GM18867 (cell line): Measurements from ENCODE around the gene ZNF791.
"Not testable (repeated sequence)": the region's sequence is repeated elsewhere in the genome, so short reads cannot be mapped to it uniquely, and the experiment has no call there.

Experiments used
- ATAC-seq: cut with Tn5 transposase; IDR thresholded peaks from one replicate; pipeline ENCODE4 v1.9.1; 2021; ENCODE audit warnings: mild to moderate bottlenecking, moderate library complexity; ENCODE audit not compliant: unreplicated experiment

ZNF791 gene

GRCh38 chr19:12665671-12666264 lies 55.0 kb downstream of the ZNF791 start:
- ATAC-seq = no peak

DNA sequence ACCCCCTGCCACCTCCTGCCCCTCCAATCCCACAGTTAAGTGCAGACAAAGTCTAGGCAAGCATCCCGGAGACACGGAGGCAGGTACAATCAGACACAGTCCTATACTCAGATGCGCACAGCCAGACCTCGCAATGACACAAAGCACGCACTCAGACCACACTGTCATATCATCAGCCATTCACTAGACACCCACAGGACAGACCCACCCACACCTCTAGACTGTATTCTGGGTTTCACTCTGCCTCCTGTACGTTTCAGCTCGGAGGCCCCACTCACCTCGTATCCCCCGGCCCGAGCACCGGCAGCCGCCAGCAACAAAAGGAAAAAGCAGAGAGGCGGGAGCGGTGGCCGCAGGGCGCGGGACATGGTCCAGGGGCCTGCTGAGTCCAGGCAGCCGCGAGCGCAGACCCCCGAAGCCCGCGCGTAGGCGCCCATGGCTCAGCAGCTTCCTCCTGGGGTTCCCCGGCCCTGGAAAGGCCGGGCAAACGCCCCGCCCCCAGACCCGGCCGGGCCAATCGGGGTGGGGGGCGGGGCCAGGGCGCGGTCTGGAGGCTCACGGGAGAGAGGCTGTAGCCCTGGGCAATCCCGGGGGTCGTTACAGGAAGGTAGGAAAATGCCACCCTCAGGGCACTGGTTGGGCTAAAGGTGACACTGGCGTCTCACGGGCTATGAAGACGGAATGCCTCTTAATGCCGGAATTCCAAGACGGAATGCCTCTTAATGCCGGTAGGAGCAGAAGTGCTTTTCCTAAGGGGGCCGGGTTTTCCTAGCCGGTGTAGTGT lies 55.7 kb downstream of the ZNF791 start, which contains the start of the genes MAN2B1 and WDR83:
Gene MAN2B1 (minus strand): TSS at position 478 of the 784 bp plus-strand sequence. CDS start 41 bp downstream, at position 437.
Gene WDR83 (plus strand): TSS at position 543 of the 784 bp plus-strand sequence. CDS start 2,984 bp downstream, outside the sequence.
- ATAC-seq = peak; percentile 54

DNA sequence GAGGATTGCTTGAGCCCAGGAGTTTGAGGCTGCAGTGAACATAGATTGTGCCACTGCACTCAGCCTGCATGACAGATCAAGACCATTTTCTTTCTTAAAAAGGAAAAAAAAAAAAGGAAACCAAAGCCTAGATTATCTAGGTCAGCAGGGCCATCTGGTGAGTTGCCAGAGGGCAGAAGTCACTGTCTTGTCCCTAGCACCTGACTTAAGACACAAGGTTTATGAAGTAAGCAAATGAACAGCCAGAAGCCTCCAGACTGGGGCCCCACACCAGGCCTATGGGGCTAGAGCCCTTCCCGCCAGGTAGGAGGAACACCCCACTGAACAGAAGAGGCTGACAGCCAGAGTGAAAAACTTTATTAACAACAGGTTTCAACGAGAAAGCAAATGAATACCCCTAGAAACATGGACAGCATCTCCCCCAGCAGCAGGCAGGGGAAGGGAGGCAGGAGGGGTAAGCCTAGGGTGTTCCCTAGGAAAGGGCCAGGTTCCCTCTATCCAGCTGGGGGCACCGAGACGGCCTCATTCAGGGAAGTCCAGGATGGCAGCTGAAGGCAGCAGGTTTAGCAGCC lies 57.1 kb downstream of the ZNF791 start:
- ATAC-seq = no peak

DNA sequence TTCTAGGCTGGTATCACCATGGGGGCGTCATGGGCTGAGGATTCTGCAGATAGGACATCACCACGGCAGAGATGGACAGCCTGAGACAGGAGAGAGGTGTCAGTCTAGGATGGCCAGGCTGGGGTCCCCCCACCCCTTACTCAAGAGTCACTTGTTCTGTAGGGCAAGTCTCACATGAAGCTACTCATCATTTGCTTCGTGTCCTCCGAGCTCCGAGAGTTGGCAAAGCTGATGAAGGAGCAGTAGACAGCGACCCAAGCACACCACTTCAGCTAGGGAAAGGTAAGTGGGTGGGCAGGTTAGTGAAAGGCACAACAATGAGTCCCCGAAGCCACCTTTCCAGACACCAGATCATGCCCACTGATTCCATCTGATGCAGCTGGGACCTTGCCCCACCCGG lies 57.6 kb downstream of the ZNF791 start:
- no peak for ATAC-seq

GRCh38 chr19:12668932-12669269 lies 58.2 kb downstream of the ZNF791 start:
- no peak for ATAC-seq

DNA sequence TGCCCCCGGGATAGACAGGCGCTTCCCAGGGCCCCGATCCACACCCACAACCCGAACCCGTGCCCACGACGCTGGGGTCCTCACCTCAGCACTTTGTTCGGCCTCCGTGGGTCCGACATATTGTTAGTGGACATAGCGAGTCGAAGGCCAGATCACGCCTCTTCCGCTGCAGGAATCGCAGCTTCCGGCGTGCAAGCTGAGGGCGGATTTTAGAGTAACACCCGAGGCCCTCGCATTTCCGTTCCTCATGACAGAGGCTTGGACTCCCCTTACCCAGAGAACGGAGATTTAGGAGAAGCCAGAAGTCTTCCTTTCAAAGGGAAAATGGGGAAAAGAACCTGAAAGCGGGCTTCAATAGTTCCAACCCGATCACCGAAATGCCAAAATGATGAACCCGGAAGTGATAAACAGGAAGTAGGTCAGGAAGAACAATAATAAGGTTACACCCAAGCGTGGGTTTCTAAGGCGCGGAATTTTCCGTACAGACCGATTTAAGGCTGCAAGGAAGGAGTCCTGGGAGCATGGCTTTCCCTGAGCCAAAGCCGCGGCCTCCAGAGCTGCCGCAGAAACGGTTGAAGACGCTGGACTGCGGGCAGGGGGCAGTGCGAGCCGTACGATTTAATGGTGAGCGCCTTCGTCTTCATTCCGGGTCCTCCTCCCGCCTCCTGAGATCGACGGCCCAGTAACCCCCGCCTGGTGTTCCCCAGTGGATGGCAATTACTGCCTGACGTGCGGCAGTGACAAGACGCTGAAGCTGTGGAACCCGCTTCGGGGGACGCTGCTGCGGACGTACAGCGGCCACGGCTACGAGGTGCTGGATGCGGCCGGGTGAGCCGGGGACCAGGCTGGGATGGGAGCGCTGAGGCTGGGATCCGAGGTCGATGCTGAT lies 58.8 kb downstream of the ZNF791 start:
- ATAC-seq = peak; percentile 37

- no peak for ATAC-seq
These were observed 59.6 kb downstream of the ZNF791 start for GRCh38 chr19:12670159-12670928.

DNA sequence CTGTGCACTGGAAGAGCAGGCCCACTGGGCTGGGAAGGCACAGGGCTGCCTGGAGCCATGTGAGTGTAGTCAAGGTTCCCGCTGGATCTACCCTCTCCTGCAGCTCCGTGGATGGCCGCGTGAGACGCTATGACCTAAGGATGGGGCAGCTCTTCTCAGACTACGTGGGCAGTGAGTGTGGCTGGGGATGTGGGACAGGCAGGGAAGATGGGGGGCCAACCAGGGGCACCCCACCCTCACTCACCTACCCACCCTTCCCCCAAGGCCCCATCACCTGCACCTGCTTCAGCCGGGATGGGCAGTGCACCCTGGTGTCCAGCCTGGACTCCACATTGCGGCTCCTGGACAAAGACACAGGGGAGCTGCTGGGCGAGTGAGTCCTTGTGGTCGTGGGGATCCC lies 62.0 kb downstream of the ZNF791 start:
- ATAC-seq = no peak

- no peak for ATAC-seq
These were observed 64.7 kb downstream of the ZNF791 start for GRCh38 chr19:12675399-12675798.

DNA sequence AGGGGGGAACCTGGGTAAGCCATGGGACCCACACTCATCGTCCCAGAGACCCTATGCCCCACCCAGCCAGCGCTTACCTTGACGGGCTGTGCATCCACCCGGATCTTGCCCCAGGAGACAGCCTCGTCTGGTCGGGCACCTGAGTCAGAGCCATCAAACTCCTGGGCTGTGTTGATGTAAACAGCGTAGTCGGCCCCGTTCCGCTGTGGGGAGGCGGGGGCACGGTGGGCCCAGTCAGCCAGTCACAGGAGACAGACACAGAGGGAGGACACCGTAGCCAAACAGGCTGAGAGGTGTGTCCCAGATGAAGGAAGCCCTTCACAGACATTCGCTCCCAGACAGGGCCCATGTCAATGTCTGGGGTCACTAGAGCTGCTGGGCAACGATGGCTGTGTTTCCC lies 65.2 kb downstream of the ZNF791 start:
- ATAC-seq = no peak

DNA sequence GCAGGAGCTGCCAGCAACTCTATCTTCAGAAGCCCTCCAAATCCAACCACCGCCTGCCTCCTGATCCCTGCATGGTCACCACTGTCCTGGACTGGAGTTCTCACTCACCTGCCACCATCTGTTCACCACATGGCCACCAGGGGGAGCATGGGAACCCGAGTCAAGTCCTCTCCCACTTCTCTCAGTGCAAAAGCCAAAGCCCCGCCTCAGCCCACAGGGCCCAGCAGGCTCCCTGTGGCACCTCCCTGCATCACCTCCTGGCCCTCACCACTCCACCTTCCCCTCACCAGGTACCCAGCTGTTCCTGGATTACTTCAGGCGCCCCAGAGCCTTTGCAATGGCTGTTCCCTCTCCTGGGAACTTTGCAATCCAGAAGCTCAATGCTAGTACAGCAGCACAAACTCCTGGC lies 65.7 kb downstream of the ZNF791 start:
- no peak for ATAC-seq

DNA sequence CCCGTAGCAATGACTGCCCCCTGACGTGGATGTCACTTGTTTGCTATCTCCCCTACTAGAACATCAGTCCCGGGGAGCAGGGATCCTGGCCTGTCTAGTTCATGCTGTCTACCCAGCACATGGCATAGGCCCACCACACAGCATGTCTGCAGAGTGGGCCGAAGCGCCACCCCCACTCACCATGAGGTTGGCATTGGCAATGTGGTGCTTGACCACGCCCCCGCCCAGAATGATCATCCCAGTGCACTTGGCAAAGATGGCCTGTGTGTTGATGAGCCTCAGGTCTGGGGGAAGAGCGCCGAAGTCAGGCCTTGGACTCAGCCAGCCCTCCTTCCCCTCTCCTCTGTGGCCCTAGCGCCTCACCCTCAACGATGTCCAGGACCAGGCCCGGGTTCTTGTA lies 66.2 kb downstream of the ZNF791 start:
- ATAC-seq = no peak

- not testable (repeated sequence) for ATAC-seq
These were observed 67.3 kb downstream of the ZNF791 start for GRCh38 chr19:12678039-12678438.

GRCh38 chr19:12680034-12680433 lies 69.3 kb downstream of the ZNF791 start:
- ATAC-seq = no peak

DNA sequence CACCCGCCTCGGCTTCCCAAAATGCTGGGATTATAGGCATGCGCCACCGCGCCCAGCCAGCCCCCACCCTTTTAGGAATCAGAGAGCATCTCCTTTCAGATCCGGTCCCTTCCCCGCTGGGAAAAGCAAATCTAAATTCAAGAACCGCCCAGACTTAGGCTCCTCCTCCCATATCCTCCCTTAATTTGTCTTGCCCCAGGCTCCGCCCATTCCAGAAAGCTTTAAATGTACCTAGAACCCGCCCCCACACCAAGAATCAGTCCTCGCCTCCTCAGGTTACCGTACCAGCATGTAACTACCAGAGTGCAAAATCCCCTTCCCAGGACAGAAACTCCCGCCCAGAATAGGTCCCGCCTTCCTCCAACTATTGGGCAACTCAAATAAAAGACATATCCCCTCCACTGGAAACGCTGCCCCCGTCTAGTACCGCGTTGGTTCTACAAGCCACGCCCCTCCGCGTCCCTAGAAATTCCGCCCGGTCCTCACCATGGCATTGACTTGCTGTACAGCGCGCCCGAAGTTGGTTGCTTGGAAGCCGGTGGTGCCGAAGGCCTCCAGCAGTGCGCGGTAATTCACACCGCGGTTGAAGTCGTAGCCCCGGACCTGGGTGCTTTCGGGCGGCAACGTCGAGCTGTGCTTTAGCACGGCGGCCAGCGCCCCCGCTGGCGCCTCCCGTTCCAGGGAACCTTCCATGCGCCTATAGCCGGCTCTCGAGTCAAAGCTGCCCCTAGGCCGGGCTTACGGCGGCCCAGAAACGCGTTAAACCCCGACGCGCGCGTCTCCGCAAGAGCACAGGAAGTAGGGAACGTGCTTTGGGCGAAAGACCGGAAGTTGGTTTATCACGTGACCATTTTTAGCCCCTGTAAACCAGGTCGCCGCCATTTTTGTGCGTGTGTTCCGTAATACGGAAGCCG lies 70.6 kb downstream of the ZNF791 start, which contains the start of gene DHPS:
Gene DHPS (minus strand): TSS at position 807 of the 914 bp plus-strand sequence. CDS start 114 bp downstream, at position 693.
- ATAC-seq = peak; percentile 70
